Natural killer cell treated with Interleukin-12 subunit alpha and Interleukin-12 subunit beta and Interleukin-15 and Interleukin-18, amount 100 ng/mL, for 72 hours (primary cell): ENCODE measurements around the gene DCAF4. TPM values are rescaled to one million over a fixed set of nuclear protein-coding genes. Genes with fewer than 3 reads are reported as not detected.
"Not testable (repeated sequence)": the region's sequence is repeated elsewhere in the genome, so short reads cannot be mapped to it uniquely, and the experiment has no call there.

Experiments
- ATAC-seq, 2 donors: fragments of 150-1000 bp; cut with Tn5 transposase in 1 of 2; sonication (Bioruptor Pico), chemical (Tn5 transposase) in 1 of 2; 2 replicates each; pipeline ENCODE4 v1.10.0; 2021
- DNase-seq: peaks from one replicate; pipeline ENCODE4 v3.0.0; 2022; ENCODE audit warnings: low spot score
- H3K27ac Mint-ChIP-seq, 2 donors: 1 replicate in 1 of 2; 2 replicates in 1 of 2; pipeline ENCODE4 v1.8.0; 2022; ENCODE audit warnings: mixed read lengths in 2 of 2, mild to moderate bottlenecking in 1 of 2, moderate library complexity in 1 of 2
- H3K27me3 Mint-ChIP-seq, 2 donors: 1 replicate in 1 of 2; 2 replicates in 1 of 2; pipeline ENCODE4 v1.8.0; 2022; ENCODE audit warnings: mixed read lengths in 2 of 2
- H3K36me3 Mint-ChIP-seq: one replicate; pipeline ENCODE4 v1.8.0; 2022; ENCODE audit warnings: mixed read lengths
- H3K4me1 Mint-ChIP-seq, 2 donors: 1 replicate in 1 of 2; 2 replicates in 1 of 2; pipeline ENCODE4 v1.8.0; 2022; ENCODE audit warnings: low read depth in 2 of 2, mixed read lengths in 2 of 2, mild to moderate bottlenecking in 1 of 2
- H3K4me3 Mint-ChIP-seq: one replicate; pipeline ENCODE4 v1.8.0; 2022; ENCODE audit warnings: mixed read lengths
- H3K9me3 Mint-ChIP-seq: 2 replicates; pipeline ENCODE4 v1.8.0; 2022; ENCODE audit warnings: mixed read lengths
- total RNA-seq, 2 donors: library from RNA; stranded (reverse); gene quantifications; one replicate each; pipeline ENCODE4 v1.2.3, GENCODE V29; 2022

Gene DCAF4
- total RNA-seq, 2 donors from 2014 or later = 15.1 to 20.6 TPM

DNA sequence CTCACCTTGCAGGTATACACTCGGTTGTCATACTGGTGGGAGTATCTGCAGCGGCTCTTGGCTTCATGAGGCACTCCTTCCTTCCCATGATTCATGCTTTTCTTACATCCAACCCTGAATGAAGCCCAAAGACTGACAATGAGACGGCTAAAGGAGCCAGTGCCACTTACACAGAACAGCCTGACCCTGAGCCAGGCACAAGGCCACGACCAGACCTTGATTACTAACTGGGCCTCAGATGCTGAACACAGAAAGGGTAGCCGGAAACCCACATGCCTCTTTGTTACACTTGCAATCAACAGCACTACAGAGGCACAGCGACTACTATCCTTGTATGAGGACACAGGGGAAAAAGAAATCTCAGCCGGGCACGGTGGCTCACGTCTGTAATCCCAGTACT lies 52.6 kb downstream of the DCAF4 start:
- ATAC-seq (no peak), DNase-seq (no peak)
- H3K9me3 Mint-ChIP-seq = no peaks in the 10 kb centered on the region
- peaks cover 0 to 3% of the 10 kb centered on the region in 2 donors for H3K4me1 Mint-ChIP-seq
- H3K36me3 Mint-ChIP-seq = peaks cover 8% of the 10 kb centered on the region
- H3K27me3 Mint-ChIP-seq = no peaks in the 10 kb centered on the region
- no peak overlapping the region for H3K27ac Mint-ChIP-seq
- no peak overlapping the region for H3K4me3 Mint-ChIP-seq

DNA sequence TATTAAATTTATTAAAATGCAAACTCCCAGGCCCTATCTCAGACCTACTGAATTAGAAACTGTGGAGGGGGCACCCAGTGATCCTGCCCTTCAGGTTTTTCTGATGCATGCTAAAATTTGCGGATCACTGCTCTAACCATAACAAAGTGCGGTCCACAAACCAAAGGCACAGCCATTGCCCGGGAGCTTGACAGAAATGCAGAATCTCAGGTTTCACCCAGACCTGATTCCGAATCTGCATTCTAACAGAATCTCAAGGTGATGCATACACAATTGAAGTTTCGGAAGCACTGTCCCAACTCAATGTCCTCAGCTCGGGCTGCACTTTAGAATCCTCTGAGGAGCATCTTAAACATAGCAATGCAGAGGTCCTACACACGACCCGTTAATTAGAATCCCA lies 54.6 kb downstream of the DCAF4 start:
- Mint-ChIP-seq H3K27ac (no peak overlapping the region), H3K4me3 (no peak overlapping the region), H3K27me3 (no peaks in the 10 kb centered on the region), H3K9me3 (no peaks in the 10 kb centered on the region), H3K4me1 (peaks cover 0 to 10% of the 10 kb centered on the region in 2 donors), H3K36me3 (peaks cover 8% of the 10 kb centered on the region)
- no peak for DNase-seq
- ATAC-seq = no peak

DNA sequence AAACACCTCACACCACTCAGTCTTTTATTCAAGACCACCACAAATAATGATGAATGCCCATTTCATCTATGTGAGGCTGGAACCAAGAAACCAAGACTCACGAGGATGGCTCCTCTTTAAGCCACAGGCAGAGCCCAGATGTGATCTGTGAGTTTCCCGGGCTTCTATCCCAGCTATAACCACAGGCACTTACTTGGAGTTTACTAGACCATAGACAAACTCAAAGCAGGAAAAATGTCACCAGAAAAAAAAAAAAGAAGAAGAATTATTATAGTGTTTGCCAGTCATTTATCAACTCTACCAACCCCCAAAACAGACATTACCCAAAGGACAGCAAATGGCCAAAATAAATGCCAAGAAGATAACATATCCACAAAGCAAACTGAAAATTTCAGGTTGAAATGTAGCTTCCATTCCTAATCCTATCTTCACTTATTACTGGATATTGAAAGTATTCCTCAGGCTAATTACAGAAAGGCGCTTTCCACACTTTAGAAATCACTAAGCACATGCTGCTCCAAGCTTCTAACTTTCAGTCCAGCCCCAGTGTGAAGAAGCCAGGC lies 56.0 kb downstream of the DCAF4 start:
- no peaks in the 10 kb centered on the region for H3K9me3 Mint-ChIP-seq
- no peak overlapping the region for H3K4me3 Mint-ChIP-seq
- no peaks in the 10 kb centered on the region for H3K27me3 Mint-ChIP-seq
- H3K36me3 Mint-ChIP-seq = peaks cover 5% of the 10 kb centered on the region
- DNase-seq (no peak), ATAC-seq (no peak)
- H3K4me1 Mint-ChIP-seq = peaks cover 0 to 10% of the 10 kb centered on the region in 2 donors
- H3K27ac Mint-ChIP-seq = no peak overlapping the region

DNA sequence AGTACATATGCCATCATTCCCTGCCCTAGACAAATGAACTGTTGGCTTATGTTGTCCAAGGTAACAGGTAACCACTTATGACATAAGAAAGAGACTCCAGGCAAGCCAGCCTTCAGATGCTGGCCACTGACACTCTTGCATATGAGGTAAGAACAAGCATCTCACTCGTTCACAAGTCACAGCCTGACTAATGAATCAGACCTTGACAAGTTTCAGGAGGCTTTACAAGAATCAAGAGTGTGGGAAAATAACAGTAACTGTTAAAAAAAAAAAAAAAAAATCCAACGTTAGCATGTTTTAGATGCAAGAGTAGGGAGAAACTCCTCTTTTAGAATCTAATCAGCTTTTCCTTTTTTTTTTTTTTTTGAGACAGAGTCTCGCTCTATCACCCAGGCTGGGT lies 60.0 kb downstream of the DCAF4 start:
- Mint-ChIP-seq H3K4me1 (peaks cover 0 to 10% of the 10 kb centered on the region in 2 donors), H3K4me3 (no peak overlapping the region), H3K27ac (no peak overlapping the region), H3K36me3 (peaks cover 5% of the 10 kb centered on the region), H3K9me3 (no peaks in the 10 kb centered on the region), H3K27me3 (no peaks in the 10 kb centered on the region)
- ATAC-seq (peak; percentile 48 to 68), DNase-seq (peak; percentile 47)

DNA sequence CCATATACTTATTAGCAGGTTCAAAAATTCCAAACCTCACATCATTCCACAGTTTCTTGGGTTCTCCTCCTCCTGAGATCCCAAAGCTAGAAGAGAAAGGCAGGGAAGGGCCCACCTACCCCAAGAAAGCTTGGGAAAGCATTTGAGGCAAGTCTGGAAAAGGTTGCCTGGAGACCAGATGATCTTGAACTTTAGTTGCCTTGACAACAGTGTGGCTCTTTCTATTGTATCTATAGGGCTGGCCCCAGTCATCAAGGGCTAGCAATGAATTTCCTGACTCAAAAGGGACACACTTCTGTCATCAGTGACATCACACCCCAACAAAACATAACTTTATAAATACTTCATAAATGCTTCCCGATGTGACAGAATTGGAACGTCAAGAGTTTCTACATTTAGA lies 60.6 kb downstream of the DCAF4 start:
- peak; percentile 20 for DNase-seq
- peak in 1 of 2 donors; percentile 49 for ATAC-seq

DNA sequence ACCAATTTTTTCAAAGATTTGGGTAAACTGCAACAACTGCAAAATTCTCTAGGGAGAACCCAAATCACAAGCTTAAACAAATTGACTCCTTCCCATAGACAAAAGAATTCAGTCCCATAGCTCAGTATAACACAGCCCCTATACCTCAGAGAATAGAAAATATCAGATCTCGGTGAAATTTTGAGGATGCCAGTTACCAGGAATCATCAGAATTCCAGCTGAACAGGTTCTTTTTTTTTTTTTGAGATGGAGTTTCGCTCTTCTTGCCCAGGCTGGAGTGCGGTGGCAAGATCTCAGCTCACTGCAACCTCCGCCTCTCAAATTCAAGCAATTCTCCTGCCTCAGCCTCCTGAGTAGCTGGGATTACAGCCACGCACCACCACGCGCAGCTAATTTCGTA lies 63.9 kb downstream of the DCAF4 start:
- no peak overlapping the region for H3K27ac Mint-ChIP-seq
- H3K27me3 Mint-ChIP-seq = no peaks in the 10 kb centered on the region
- ATAC-seq = no peak
- H3K4me1 Mint-ChIP-seq = no peaks in the 10 kb centered on the region
- no peaks in the 10 kb centered on the region for H3K36me3 Mint-ChIP-seq
- H3K4me3 Mint-ChIP-seq = no peak overlapping the region
- no peaks in the 10 kb centered on the region for H3K9me3 Mint-ChIP-seq
- DNase-seq = no peak

More for the DNA sequence above, 60.6 kb downstream of the DCAF4 start:
- Mint-ChIP-seq H3K4me3 (no peak overlapping the region), H3K9me3 (no peaks in the 10 kb centered on the region), H3K27ac (no peak overlapping the region), H3K36me3 (peaks cover 5% of the 10 kb centered on the region), H3K4me1 (peaks cover 0 to 10% of the 10 kb centered on the region in 2 donors), H3K27me3 (no peaks in the 10 kb centered on the region)

DNA sequence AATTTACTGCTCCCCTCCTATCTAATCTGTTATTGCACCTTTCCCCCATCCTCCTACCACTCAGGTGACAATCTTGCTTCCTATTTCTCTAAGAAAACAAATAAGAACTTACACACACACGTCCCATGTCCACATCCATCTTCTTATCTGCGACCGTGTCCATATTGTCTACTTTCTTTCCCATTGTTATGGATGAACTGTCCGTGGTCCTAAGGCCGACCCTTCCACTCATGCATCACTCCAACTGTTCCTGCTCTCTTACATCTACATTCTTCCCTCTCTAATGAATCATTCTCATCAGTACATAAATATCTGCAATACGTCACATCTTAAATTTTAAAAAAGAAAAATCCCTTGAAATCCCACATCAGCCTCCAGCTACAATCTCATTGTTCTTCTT lies 70.7 kb downstream of the DCAF4 start:
- Mint-ChIP-seq H3K36me3 (peaks cover 16% of the 10 kb centered on the region), H3K27ac (no peak overlapping the region), H3K4me1 (peaks cover 9 to 17% of the 10 kb centered on the region in 2 donors), H3K4me3 (no peak overlapping the region), H3K27me3 (no peaks in the 10 kb centered on the region), H3K9me3 (no peaks in the 10 kb centered on the region)
- no peak for ATAC-seq
- no peak for DNase-seq

DNA sequence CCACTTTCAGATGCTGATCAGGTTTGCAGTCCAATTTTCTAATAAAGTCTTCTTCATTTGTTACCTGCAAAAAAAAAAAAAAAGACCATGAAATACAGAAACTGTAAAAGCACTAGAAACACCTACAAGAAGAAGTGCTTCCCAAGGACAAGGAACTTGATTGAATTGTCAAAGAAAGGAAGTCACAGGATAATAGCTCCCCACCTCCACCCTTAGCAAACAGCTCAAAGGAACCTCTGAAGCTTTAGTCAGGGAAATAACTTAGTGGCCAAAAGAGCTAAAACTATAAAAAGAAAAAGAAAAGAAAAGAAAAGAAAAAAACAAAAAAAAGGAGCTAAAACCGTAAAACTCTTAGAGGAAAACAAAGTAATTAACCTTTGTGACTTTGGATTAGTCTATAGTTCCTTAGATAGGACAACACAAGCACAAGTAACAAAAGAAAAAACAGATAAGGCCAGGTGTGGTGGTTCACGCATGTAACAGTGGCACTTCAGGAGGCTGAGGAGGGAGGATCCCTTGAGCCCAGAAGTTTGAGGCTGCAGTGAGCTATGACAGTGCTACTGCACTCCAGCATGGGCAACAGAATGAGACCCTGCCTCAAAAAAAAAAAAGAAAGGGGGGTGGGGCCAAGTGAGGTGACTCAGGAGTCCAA lies 72.1 kb downstream of the DCAF4 start:
- no peaks in the 10 kb centered on the region for H3K9me3 Mint-ChIP-seq
- H3K36me3 Mint-ChIP-seq = peaks cover 16% of the 10 kb centered on the region
- H3K27me3 Mint-ChIP-seq = no peaks in the 10 kb centered on the region
- H3K4me1 Mint-ChIP-seq = peaks cover 9 to 19% of the 10 kb centered on the region in 2 donors
- no peak overlapping the region for H3K27ac Mint-ChIP-seq
- ATAC-seq (no peak), DNase-seq (no peak)
- H3K4me3 Mint-ChIP-seq = no peak overlapping the region

DNA sequence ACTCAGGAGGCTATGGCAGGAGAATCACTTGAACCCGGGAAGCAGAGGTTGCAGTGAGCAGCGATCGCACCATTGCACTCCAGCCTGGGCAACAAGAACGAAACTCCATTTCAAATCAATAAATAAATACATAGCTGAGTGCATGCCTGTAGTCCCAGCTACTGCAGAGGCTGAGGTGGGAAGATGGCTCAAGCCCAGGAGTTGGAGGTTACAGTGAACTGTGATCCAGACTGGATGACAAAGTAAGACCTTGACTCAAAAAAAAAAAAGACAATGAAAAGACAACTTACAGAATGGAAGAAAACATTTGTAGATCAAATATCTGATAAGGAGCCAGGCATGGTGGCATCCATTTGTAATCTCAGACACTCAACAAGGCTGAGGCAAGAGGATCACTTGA lies 73.1 kb downstream of the DCAF4 start:
- H3K4me3 Mint-ChIP-seq = no peak overlapping the region
- DNase-seq (no peak), ATAC-seq (no peak)
- no peaks in the 10 kb centered on the region for H3K9me3 Mint-ChIP-seq
- no peak overlapping the region for H3K27ac Mint-ChIP-seq
- peaks cover 9 to 26% of the 10 kb centered on the region in 2 donors for H3K4me1 Mint-ChIP-seq
- H3K27me3 Mint-ChIP-seq = no peaks in the 10 kb centered on the region
- H3K36me3 Mint-ChIP-seq = peaks cover 16% of the 10 kb centered on the region

DNA sequence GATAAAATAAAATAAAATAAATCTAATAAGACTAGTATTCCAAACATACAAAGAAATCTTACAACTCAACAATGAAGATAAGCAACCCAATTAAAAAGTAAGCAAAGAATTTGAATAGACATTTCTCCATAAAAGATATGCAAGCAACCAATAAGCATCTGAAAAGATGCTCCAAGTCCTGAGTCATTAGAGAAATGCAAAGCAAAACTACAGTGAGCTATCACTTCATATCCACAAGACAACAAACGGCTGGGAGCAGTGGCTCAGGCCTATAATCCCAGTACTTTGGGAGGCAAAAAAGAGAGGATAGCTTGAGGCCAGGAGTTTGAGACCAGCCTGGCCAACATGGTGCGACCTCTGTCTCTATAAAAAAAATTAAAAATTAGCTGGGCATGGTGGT lies 73.8 kb downstream of the DCAF4 start:
- Mint-ChIP-seq H3K9me3 (no peaks in the 10 kb centered on the region), H3K27me3 (no peaks in the 10 kb centered on the region), H3K36me3 (peaks cover 16% of the 10 kb centered on the region), H3K27ac (no peak overlapping the region), H3K4me1 (peaks cover 9 to 26% of the 10 kb centered on the region in 2 donors), H3K4me3 (no peak overlapping the region)
- ATAC-seq = no peak
- no peak for DNase-seq

DNA sequence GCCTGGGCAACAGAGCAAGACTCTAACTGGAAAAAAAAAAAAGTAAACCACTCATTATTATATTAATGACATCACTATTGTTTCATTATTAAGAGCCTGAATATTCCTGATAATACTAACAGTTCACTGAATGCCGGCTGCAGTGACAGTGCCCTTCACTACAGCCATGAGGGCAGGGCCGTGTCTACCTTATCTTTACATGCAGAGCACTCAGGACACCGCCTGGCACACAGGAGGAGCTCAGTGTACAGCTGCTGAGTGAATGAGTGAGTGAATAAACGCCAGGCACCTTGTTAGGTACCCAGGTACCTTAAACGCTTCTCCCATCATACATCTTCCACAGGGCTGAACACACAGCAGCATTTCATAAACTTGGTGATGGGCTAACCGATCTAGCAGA lies 77.4 kb downstream of the DCAF4 start:
- Mint-ChIP-seq H3K9me3 (no peaks in the 10 kb centered on the region), H3K4me1 (peaks cover 4 to 15% of the 10 kb centered on the region in 2 donors), H3K4me3 (no peak overlapping the region), H3K36me3 (no peaks in the 10 kb centered on the region), H3K27me3 (no peaks in the 10 kb centered on the region), H3K27ac (no peak overlapping the region)
- DNase-seq (no peak), ATAC-seq (no peak)

DNA sequence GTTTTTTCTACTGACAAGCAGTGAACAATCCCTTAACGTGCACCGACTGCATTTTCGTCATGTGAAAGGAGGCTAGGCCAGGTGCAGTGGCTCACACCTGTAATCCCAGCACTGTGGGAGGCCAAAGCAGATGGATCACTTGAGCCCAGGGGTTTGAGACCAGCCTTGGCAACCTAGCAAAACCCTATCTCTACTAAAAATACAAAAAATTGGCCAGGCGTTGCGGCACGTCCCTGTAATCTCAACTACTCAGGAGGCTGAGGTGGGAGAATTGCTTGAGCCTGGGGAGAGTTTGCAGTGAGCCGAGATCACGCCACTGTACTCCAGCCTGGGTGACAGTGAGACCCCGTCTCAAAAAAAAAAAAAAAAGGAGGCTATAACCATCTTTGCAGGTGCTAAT lies 78.4 kb downstream of the DCAF4 start:
- not testable (repeated sequence) for H3K27me3 Mint-ChIP-seq, DNase-seq, H3K27ac Mint-ChIP-seq, H3K36me3 Mint-ChIP-seq, H3K4me3 Mint-ChIP-seq, ATAC-seq, H3K9me3 Mint-ChIP-seq
- peaks cover 4 to 15% of the 10 kb centered on the region in 2 donors for H3K4me1 Mint-ChIP-seq

DNA sequence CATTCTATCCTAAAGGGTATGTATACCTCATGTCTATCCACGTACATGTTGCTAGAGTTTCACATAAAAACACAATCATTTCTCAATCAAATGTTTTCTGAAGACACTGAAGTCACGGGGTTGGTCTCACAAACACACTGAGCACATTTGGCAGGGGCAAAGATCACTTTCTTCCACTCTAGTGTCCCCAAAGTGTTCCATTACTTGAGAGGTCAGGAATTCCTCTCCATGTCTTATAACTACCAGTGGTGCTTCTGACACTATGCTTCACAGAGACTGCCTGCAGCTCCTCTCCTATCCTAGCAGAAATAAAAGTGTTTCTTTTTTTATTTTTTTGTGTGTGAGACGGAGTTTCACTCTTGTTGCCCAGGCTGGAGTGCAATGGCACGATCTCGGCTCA lies 81.6 kb downstream of the DCAF4 start:
- no peaks in the 10 kb centered on the region for H3K36me3 Mint-ChIP-seq
- H3K9me3 Mint-ChIP-seq = no peaks in the 10 kb centered on the region
- no peak for ATAC-seq
- no peaks in the 10 kb centered on the region for H3K27me3 Mint-ChIP-seq
- peaks cover 3 to 8% of the 10 kb centered on the region in 2 donors for H3K4me1 Mint-ChIP-seq
- no peak overlapping the region for H3K4me3 Mint-ChIP-seq
- no peak overlapping the region for H3K27ac Mint-ChIP-seq
- no peak for DNase-seq

DNA sequence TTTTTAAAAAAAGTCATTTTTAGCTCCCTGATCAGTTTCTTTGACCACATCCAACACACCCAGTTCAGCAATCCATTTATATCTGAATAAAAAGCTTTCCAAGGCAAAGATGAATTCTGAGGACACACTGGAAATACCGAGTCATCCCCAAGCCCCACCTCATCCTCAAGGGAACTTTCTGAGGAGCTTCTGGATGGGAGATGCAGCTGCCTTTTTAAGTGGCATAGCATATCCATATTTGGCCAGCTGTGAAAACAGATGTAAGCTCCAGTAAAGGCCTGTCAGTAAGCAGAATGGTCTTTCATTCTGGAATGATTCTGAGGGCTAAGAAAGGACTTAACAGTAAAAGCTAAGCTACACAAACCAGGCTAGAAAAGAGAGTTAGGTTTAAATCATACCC lies 82.2 kb downstream of the DCAF4 start:
- H3K27ac Mint-ChIP-seq = no peak overlapping the region
- H3K9me3 Mint-ChIP-seq = no peaks in the 10 kb centered on the region
- no peak for ATAC-seq
- no peaks in the 10 kb centered on the region for H3K36me3 Mint-ChIP-seq
- no peak for DNase-seq
- no peaks in the 10 kb centered on the region for H3K27me3 Mint-ChIP-seq
- no peak overlapping the region for H3K4me3 Mint-ChIP-seq
- peaks cover 5 to 11% of the 10 kb centered on the region in 2 donors for H3K4me1 Mint-ChIP-seq
